BE2C (cell line): ENCODE results near the gene SPTLC3.

Experiments used
- DNase-seq: peaks from one replicate; pipeline ENCODE4 v3.0.0-alpha.2; 2020
- H3K27me3 ChIP-seq: fragments of 250-450 bp; sonication (Bioruptor Pico); 2 replicates; pipeline ENCODE4 v1.5.1; 2020; ENCODE audit warnings: mild to moderate bottlenecking
- H3K36me3 ChIP-seq: fragments of 250-450 bp; sonication (Bioruptor Pico); 2 replicates; pipeline ENCODE4 v1.5.1; 2020; ENCODE audit warnings: mild to moderate bottlenecking
- H3K4me1 ChIP-seq: fragments of 250-450 bp; sonication (Bioruptor Pico); 2 replicates; pipeline ENCODE4 v1.5.1; 2020
- H3K4me3 ChIP-seq: 2 replicates; pipeline ENCODE4 v1.5.1; 2011; ENCODE audit warnings: low read depth, low read length
- H3K9me3 ChIP-seq: fragments of 250-450 bp; sonication (Bioruptor Pico); 2 replicates; pipeline ENCODE4 v1.5.1; 2020
- TF ChIP-seq, protein P1 (sequence below): IDR thresholded peaks from 2 replicates; pipeline ENCODE4 v1.5.1; 2012; ENCODE audit warnings: mild to moderate bottlenecking, low read depth, low read length

The SPTLC3 gene

DNA sequence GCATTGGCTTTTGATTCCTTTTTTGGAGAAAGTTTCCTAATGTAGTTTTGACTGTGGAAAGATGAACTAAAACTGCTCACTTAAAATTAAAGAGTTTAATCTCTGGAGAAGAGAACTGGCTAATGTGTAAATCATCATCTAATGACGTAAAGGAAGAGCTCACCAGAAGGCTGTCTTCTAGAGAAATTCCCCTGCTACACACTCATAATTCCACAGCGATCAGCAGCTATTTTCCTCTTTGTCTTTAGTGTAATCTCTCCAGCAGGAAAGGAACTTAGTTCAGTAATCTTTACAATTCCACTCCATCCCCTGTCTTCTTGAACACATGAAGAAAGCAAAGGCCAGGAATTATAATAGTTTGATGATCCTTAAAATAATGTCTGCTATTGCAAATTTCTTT is 15.8 kb downstream of the SPTLC3 start:
- no peaks in the 10 kb centered on the region for H3K9me3 ChIP-seq
- no peaks in the 10 kb centered on the region for H3K36me3 ChIP-seq
- no peak for DNase-seq
- H3K27me3 ChIP-seq = no peaks in the 10 kb centered on the region
- TF ChIP-seq, protein P1, sequence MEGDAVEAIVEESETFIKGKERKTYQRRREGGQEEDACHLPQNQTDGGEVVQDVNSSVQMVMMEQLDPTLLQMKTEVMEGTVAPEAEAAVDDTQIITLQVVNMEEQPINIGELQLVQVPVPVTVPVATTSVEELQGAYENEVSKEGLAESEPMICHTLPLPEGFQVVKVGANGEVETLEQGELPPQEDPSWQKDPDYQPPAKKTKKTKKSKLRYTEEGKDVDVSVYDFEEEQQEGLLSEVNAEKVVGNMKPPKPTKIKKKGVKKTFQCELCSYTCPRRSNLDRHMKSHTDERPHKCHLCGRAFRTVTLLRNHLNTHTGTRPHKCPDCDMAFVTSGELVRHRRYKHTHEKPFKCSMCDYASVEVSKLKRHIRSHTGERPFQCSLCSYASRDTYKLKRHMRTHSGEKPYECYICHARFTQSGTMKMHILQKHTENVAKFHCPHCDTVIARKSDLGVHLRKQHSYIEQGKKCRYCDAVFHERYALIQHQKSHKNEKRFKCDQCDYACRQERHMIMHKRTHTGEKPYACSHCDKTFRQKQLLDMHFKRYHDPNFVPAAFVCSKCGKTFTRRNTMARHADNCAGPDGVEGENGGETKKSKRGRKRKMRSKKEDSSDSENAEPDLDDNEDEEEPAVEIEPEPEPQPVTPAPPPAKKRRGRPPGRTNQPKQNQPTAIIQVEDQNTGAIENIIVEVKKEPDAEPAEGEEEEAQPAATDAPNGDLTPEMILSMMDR = no peak
- H3K4me1 ChIP-seq = no peaks in the 10 kb centered on the region
- no peak overlapping the region for H3K4me3 ChIP-seq

DNA sequence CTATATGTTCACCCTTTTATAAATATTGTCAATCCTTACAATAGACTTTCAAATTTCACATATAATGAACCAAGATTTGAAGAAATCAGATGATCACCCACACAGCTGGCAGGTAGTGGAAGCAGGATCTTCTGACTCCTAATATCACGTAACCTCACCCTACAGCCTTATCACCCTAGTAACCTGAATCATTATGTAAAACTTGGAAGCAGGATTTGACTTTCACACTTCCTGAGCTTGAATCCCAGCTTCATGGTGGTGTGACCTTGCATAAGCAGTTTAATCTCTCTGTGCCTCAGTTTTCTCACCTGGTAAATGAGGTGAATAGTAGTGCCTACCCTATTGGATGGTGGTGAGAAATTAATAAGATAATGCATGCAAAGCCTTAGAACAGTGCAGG is 16.4 kb downstream of the SPTLC3 start:
- DNase-seq = no peak
- TF ChIP-seq, protein P1 = no peak
- Histone ChIP-seq H3K4me3 (no peak overlapping the region), H3K27me3 (no peaks in the 10 kb centered on the region), H3K36me3 (no peaks in the 10 kb centered on the region), H3K9me3 (no peaks in the 10 kb centered on the region), H3K4me1 (no peaks in the 10 kb centered on the region)

DNA sequence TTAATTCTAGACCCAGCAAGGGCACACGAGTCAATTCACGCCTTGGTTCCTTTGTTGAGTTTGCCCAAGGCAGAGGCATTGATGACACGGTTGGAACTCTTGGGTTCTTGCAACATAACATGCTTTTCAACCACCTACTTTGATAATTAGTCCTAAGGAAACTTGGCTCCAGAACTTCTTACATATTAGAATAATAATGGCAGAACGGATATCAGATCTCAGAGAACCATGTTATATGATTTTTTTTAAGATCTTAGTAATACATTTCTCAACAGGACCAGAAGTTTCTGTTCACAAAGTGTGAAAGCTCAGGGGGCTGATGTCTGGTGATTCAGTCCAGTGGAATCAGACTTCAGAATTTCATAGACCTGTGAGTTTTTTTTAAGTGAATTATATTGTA is 19.2 kb downstream of the SPTLC3 start:
- Histone ChIP-seq H3K4me3 (no peak overlapping the region), H3K9me3 (no peaks in the 10 kb centered on the region), H3K4me1 (no peaks in the 10 kb centered on the region), H3K27me3 (no peaks in the 10 kb centered on the region), H3K36me3 (no peaks in the 10 kb centered on the region)
- TF ChIP-seq, protein P1 = no peak
- no peak for DNase-seq

DNA sequence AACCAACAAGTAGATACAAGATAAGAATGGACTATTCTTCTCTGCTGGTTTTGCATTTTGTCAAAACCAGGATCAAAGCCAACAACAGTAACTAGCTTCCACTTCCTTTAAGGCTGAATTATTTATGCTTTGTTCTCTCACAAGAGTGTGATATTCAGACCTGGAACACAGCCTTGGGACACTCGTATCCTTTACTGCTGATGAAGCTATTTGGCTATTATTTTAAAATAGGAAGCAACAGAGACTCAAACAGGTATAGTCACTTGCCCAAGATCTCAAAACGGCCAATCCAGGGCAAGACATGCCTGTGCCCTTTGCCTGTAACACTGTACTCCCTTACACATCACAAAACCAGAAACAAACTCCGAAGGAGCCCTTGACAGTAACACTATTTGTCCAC is 19.9 kb downstream of the SPTLC3 start:
- no peaks in the 10 kb centered on the region for H3K4me1 ChIP-seq
- H3K36me3 ChIP-seq = no peaks in the 10 kb centered on the region
- TF ChIP-seq, protein P1 = no peak
- no peak for DNase-seq
- no peaks in the 10 kb centered on the region for H3K9me3 ChIP-seq
- no peak overlapping the region for H3K4me3 ChIP-seq
- no peaks in the 10 kb centered on the region for H3K27me3 ChIP-seq

DNA sequence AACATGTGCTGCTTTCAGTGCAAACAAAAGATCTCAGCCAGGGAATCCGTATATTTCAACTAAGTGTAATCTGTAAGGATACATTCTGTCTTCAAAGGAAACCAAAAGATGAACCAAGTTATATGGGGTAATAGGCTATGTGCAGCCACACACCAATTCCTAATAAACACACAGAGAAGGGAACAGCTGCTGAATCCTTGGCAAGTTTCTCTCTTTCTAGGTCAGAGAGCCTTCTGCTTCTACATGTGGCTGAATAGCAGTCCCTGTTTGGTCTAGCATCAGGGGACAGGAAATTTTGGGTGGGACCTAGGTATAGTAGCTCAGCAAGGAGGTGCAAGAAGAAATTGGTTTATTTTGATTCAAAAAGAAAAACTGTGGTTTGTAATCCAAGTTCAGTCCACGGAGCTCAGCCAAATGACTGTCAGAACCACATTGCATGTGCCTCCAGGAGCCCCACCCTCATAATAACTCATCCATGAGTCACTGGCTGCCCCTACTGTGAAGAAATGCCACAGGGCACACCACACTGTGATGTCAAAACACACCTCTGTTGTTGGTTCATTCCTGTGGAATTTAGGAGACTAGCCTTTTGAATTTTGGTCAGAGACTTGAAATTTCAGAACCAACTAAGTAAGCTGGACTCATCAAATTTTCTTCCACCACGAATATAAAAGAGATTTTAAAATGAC is 21.1 kb downstream of the SPTLC3 start:
- DNase-seq = no peak
- Histone ChIP-seq H3K4me1 (no peaks in the 10 kb centered on the region), H3K4me3 (no peak overlapping the region), H3K27me3 (no peaks in the 10 kb centered on the region), H3K9me3 (no peaks in the 10 kb centered on the region), H3K36me3 (no peaks in the 10 kb centered on the region)
- TF ChIP-seq, protein P1 = no peak

DNA sequence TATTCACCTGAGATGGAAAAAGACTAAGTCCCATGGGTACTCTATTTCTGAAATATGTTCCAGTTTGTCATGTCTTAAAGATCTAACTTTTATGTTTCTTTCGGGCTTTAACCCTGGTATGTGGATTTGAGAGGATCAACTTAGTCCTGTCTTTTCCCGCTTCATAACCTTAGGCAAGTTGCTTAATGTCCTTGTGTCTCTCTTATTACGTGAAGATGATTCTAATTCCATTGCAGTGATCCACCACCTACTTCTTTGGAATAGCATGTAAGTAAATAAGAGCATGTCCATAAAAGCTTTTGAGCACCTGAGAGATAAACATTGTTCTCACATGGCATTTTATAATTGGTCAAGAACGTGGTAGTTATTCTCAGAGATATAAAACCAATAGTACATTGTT is 23.0 kb downstream of the SPTLC3 start:
- H3K9me3 ChIP-seq = no peaks in the 10 kb centered on the region
- TF ChIP-seq, protein P1 = no peak
- no peaks in the 10 kb centered on the region for H3K4me1 ChIP-seq
- DNase-seq = no peak
- H3K4me3 ChIP-seq = no peak overlapping the region
- no peaks in the 10 kb centered on the region for H3K27me3 ChIP-seq
- H3K36me3 ChIP-seq = no peaks in the 10 kb centered on the region
